T-helper 1 cell treated with Interleukin-12 subunit alpha and Interleukin-12 subunit beta and Interleukin-4 antibody, amounts not matched to agents 30 ng/mL and 1 ng/mL, for 36 hours (primary cell): ENCODE data around the gene BZW2. TPM values are rescaled to one million over a fixed set of nuclear protein-coding genes. Genes with fewer than 3 reads are reported as not detected.

Experiments used
- intact Hi-C: fragments of 100-400 bp; cut with micrococcal nuclease; formaldehyde crosslinking; loops from one replicate; pipeline ENCODE4 v1.15.1; 2024
- total RNA-seq: library from RNA; stranded (reverse); gene quantifications from 2 replicates; pipeline ENCODE4 v1.2.3, GENCODE V29; 2022

BZW2 gene
- 44.5 and 45.3 TPM in 2 replicates for total RNA-seq

DNA sequence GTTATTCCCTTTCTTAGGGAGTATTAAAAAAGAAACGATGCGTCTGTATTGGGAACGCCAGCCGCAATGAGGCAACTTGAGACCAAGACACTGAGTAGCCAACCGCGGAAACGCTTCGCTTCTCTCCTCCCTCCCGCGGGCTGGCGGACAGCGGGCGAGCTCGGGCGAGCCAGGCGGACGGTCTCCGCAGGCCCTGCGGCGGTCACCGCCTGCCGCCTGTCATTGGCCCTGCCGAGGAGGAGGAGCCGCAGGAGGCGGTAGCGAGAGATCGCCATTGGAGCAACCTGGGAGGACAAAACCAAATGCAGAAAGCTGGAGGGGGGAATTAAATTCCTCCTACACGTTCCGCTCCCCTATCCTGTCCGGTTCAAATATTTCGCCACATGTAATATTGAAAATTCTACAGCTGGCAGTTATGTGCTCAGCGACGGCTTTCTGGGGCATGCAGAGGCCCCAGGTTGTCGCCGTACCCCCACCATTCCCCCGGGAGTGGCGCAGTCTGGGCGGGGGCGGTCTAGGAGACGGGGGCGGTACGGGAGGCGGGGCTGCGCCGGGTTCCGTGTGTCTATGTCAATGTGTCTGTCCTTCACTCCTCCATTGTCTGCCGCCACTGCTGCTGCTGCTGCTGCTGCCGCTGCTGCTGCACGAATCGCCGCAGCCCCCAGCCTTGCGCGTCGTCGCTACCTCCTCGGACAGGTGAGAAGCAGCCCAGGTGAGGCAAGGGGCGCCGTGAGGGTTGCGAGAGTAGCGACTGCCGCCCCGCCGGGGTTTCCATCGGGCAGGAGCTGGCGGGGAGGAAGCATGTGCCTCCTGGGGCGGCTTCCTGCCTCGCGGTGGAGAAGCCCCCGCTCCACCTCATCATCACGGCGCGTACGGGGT lies at the start of gene BZW2, which contains the start of gene ANKMY2:
Gene BZW2 (plus strand): TSS at position 589 of the 879 bp plus-strand sequence. CDS start 19,263 bp downstream, outside the sequence.
Gene ANKMY2 (minus strand): TSS at position 162 of the 879 bp plus-strand sequence. CDS start 181 bp downstream, outside the sequence.
- intact Hi-C loops: loop anchor here (1.0 to 5.0 kb wide), 9 partner anchors 26 to 1294 kb away; partner anchors contain the start of genes AHR, SNX13 and TSPAN13

DNA sequence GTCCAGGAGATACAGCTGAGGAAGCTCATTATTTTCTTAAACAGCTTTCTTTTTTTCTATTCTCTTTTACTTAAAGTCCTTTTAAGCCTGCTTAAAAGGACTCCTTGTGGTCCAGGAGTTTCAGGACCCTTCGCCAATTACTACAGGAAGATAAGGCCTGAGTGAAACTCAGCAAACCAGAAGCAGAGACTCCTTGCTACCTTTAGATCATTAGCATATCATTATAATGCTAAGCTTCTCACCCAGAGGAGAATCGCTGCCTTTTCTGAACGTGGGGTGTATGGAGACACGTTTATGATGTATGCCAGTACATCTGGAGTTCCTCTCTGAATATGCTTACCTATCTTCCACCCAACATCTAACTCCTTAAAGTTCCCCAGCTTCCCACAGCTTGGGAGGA lies 48.0 kb upstream of the BZW2 start:
- intact Hi-C loops: no loop called here

DNA sequence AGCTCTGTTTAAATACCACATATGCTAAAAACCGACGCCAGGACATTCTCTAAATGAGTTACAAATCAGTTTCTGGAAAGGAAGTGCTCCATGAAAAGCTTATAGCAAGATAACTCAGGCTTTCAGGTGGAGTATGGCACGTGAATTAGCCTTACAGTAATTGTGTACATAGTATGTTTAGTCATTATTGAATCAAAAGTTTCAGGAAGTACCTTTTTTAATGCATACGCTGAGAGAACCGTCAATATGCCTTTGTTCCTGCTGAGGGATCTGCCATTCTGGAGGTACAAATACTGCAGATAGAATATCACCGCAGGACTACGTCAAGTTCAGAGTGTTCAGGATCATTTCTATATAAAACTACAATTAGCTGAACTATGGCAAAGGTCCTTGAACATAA lies 46.1 kb upstream of the BZW2 start:
- intact Hi-C loops: no loop called here

DNA sequence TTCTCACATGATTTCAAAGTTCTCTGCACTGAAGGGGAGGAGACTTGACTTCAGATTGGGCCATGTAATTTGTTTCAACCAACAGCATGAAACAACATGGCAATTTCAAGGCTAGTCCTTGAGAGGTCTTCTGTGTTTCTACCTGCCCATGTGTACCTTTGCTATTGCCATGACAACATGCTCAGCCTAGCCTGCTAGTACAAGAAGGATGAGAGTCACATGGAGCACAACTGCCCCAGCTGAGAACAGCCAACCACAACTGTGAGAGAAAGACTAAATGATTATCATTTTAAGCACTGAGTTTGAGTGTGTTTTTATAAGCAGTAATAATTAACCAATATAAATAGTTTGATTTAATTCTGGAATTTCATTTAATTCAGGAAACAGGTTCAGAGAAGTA lies 42.3 kb upstream of the BZW2 start:
- intact Hi-C loops: loop anchor here (1.0 kb wide), 1 partner anchor 315 kb away; no protein-coding TSS in a partner anchor

DNA sequence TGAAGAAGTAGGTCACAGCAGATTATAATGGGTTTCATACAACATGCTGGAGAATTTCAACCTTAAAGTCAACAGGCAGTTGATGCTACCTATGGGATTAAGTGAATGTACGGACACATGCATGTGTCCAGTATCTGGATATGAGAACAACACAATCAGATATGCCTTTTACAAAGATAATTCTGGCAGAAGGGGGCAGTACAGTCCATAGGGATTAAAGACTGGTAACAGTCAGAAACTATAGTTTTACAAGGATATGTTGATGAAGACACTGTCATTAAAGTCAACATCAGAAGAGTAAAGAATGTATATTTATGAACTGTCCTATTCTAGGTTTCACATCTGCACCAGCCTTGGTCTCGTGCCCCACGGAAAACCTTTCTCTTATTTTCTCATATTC lies 41.9 kb upstream of the BZW2 start:
- intact Hi-C loops: loop anchor here (1.0 kb wide), 1 partner anchor 314 kb away; no protein-coding TSS in a partner anchor

DNA sequence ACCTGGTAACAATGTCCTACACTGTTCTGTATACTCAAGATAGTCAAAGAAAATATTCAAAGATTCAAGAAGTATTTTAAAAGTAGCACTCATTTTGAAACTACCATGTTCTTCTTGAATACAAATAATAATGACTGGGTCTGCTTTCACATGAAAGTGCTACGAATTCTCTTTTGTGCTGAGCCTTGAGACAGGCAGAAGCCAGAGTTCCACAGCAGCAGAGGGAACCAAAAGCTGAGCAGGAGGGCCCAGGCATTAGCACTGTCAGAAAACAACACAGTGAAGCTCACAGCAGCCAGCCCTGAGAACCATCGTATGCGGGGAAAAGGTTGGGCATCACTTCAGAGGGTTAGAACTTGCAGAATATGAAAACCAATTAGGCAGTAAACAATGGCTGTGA lies 39.3 kb upstream of the BZW2 start:
- intact Hi-C loops: no loop called here

DNA sequence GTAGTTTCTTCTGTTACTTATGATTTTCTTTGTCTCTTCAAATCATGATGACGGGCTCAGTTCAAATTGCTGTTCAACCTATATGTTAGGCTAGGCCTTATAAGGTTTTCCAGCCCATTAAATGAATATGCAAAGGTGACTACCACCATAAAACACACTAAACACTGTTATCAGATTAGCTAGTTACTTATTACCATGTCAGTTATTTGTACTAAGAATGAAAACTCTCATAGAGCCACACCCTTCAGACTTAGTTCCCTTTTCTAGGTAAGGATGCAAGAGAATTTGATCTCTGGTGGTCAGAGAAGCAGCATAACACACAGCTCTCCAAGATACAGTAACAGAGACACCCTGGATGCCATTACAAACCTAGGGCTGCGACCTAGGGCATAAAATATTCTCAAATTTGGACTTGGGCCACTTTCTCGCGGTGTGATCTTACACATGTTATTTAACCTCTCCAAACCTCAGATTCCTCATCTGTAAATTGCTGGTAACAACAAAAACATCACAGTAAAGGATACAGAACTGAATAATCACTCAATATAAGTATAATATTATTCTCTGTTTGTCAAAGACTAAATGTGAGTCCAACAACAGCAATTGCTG lies 36.0 kb upstream of the BZW2 start:
- intact Hi-C loops: no loop called here

DNA sequence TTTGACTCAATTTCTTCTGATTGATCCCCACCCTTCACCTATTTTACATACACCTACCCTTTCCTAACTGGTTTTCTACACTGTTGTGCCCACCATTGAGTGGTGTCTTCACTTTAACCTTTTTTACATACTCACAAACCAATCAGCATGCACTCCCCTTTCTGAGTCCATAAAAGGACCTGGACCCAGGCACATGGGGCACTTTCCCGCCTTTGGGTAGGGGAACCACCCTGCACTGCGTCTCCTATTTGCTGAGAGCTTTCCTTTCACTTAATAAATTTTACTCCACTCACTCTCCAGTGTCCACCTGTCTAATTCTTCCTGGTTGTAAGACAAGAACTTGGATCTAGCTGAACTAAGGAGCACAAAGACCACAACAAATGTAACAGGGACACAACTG lies 34.3 kb upstream of the BZW2 start:
- intact Hi-C loops: no loop called here

DNA sequence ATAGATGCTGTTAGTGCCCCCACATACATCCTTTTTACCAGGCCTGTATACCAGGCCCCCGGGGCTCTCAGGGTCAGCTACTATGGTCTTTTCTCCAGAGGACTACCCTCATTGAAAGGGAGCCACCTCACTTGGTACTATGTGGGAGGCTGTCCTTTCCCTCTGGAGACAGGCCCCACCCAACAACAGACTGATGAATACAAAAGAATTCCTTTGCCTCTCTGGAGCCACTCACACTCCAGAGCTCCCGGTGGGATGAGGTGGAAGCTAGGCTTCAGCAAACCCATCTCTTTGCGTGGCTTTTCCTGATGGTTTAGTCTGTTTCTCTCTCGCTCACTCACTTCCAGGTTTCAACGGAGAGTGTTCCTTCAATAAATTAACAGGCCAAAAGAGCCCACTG lies 30.8 kb upstream of the BZW2 start:
- intact Hi-C loops: no loop called here

DNA sequence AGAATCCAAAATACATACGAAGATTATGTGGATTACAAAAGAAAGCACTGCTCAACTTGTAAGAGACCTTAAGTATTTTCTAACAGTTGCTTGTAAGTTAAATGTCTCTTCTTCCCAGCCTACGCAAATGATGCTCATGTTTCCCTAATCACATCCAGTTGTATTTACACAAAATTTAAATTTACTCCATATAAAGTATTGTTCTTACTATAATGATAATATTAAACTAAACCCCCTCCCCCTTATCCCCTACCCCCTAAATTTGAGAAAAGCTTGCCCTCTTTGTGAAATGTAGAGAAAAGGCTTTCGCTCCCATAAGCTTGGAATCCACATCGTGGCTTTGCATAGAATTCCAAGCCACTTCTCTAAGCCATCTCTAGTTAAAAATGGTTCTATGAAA lies 29.9 kb upstream of the BZW2 start:
- intact Hi-C loops: no loop called here

DNA sequence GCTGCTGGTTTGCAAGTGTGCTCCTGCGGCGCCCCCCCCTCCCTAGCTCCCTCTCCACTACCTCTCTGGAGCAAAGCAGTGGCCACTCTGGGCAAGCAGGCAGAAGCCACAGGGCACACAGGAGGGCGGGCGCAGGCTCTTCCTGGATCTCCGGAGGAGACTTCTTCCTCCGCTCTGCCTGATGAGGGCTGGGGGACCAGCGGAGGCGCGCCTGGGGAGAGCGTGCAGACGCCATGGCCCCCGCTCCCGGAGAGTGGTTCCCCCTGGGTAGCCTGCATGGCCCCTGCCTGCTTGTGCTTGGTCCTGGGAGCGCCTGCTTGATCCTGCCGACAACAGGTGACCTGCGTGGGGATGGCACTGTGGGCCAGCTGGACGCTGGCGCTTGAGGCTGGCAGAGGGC lies 29.4 kb upstream of the BZW2 start:
- intact Hi-C loops: no loop called here

DNA sequence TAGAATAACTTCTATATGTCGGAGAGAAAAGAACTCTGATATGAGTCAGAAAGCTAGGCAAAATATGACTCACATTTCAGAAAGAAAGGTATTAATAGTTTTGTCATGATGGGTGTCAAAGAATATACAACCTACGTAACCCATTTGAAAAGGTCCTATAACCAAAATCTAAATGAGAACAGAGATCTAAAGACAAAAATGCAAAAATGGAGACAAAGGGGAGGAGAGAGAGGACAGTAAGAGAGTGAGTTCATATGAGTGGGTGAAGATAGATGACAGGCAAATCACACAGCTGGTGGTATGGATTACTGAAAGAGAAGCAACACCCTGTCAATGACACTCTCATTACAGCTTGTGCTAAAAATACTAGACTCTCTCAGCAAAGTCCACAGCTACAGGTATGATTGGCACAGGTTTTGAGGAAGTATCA lies 26.0 kb upstream of the BZW2 start:
- intact Hi-C loops: loop anchor here (1.0 kb wide), 1 partner anchor 26 kb away; the partner anchor contains the start of gene BZW2

DNA sequence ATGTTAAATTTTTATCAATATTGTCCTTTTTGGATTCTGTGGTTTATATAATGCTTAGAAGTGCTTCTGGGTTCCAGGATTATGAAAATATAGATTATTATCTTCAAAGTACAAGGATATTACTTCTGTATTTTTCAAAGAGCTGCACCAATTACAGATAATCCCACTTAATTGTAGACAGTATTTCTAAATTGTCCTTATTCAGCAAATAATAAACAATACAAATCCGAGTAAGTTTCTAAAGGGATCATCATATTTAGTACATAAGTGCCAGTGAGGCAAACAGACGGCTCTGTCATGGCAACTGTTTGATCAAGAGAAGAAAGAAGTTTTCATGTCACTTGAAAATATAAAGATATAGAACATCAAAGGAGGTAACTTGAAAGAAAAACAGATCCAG lies 19.6 kb upstream of the BZW2 start:
- intact Hi-C loops: no loop called here

DNA sequence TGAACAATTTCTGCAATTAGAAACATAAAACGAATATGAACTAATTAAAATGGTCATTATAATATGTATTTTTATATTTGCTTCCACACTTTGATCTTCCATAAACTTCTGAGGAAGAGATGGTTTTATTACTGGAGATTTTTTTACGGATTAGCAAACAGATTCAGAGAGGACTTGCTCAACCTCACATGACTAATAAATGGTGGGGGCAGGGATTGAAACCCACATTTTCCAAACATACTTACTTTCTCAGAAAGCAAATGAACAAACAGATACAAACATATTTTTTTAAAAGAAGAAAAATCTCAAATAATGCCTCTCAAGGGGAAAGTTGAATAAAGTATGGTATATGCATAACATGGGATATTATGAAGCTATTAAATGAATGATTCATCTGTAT lies 18.7 kb upstream of the BZW2 start:
- intact Hi-C loops: no loop called here

DNA sequence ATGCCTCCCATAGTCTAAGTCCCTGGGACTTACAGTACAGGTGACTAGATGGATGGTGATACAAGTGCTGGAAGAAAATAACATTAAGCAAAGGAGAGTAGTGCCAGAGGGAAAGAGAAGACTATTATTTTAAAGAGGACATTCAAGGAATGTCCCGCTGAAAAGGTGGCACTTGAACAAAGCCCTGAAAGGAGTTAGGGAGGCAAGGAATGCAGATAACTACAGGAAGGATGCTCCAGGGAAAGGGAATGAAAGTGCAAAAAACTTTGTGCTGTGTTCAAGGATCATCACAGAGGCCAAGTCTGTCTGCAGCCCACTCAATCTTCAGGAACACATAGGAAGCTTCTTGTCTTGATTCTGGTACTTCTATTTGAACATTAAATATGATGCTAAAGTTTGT lies 15.3 kb upstream of the BZW2 start:
- intact Hi-C loops: no loop called here

DNA sequence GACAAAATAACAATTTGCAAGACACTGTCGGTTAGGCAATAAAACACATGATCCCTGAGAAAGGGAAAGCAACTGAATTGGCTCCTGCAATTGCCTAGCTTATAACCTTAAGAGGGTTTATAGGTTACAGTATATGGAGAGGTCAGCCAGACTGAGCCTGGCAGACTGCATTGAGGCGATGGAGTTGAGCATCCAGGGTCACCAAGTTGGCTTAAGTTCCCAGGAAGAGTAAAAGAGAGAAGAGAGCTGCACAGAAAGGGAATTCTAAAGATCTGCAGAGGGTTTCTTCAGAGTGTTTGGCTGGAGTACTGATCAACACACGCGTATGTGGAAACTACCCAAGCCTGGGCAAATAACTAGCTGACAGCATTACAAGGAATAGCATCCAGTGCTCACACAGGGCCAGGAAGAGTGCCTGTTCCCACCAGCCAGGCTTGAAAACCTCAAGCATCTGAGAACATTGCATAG lies 11.7 kb upstream of the BZW2 start:
- intact Hi-C loops: no loop called here

DNA sequence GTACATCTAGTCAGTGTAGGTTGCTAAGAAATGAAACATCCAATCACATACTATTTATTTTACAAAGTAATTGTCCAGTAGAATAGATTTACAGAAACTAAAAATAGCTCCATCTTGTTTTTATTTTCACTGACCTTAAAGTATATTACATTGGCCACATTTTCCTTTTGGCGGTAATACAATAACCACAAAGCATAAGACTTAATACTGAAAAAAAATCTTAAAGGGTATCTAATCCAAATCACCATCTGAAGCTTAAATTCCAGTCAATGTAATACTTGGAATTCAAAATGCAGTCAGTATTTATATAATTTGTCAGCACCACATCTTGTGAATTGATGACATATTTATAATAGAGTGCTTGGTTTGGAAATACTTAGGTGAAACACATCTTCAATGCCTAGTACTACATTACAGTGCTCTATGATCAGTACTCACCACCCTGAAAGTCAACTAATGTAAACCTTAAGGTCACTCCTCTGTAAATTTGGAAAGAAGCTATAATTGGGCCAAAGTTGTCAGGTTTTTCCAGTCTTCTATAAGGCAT lies 9.4 kb upstream of the BZW2 start:
- intact Hi-C loops: no loop called here

DNA sequence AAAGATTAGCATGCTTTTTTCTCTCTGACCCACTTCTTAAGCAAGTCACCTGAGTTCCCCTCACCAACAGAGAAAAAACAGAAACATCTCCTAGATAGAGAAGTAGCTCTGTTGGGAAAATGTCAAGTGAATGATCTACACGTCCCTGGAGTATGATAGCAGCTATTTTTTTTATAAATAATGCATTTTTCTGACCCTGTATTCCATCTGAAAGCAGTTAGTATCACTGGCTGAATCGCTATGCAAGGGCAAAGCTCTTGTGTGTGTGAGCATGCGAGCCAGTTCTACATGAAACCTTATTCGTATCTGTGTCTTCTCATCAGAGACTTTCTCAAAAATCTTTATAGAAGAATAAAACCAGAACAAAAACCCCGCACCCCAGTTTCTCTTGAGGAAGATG lies 8.6 kb upstream of the BZW2 start:
- intact Hi-C loops: no loop called here

DNA sequence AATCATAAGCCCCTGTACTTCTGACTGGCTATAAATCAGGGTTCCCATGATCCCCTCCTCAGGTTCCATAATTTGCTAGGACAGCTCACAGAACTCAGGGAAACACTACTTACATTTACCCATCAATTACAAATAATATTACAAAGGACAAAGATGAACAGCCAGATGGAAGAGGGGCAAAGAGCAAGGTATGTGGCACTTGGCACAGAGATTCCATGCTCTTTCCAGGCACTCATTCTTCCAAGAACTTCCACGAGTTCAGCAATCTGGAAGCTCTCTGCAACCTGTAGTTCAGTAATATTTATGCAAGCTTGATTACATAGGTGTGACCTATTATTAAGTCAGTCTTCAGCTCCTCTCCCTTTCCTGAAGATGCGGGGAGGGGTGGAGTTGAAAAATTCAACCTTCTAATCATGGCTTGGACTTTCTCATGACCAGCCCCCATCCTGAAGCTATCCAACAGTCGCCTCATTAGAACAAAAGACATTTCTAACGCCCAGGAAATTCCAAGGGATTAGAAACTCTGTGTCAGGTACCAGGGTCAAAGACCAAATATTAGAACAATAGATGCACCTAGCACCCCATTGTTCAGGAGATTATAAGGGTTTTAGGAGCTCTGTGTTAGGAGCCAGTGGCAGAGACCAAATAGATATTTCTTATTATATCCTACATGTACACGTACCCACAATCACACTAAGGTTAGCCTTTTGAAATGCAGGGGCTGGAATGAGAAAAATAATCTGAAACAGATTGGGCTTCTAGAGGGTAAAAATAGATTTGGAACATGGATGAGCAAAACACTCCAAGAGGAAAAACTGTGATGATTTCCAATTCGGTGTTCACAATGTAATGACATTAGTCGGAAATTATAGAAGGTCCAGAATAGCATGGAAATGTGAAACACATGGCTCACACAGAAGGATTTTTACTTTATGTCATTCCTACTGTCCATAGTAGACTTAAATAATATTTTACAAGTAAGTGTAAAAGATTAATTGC lies 7.4 kb upstream of the BZW2 start:
- intact Hi-C loops: no loop called here

DNA sequence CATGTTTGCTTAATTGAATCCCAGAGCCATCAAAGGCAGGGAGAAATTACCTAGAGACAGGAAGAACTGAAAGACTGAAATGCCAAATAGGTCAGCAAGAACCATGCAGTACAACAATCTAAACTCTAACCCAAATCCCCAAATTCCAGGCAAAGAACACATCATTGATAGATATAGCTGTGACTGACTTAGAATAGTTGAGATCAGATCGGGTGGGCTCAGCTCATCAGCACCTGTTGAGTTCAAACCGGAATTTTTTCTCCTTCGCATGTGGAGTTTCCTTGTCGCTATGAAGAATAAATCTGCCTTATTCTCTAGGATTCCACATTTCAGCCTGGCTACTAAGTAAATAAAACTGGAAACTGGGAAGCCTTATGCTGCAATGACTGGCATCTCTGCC lies 1.8 kb upstream of the BZW2 start:
- intact Hi-C loops: no loop called here
